ENCODE data around the gene SPSB2.
A peak's percentile ranks its signal among the peaks of the same experiment; 100 is the strongest.

- TF ChIP-seq CTCF (IDR thresholded peaks at IDR 0.05) = peak in 2 of 5 experiments; percentile 12 to 45
- peak; percentile 99 for TF ChIP-seq POLR2A (IDR thresholded peaks at IDR 0.05)
- peak; percentile 93 to 98 (median 98) for TF ChIP-seq POLR2AphosphoS5 (IDR thresholded peaks at IDR 0.05)
- TF ChIP-seq EP300 (IDR thresholded peaks at IDR 0.05; ENCODE audit: low read depth) = no peak
Measured at GRCh38 chr12:6851153-6851920, 21.8 kb downstream of the SPSB2 start, which contains the start of gene CDCA3.
